Loucy (cell line): ENCODE results near the gene ADORA3.

Source experiments
- H2AFZ ChIP-seq: fragments of 200-600 bp; sonication (generic); 2 replicates; pipeline ENCODE4 v1.6.0; 2016; ENCODE audit warnings: antibody characterized with exemption, mild to moderate bottlenecking, low read length, moderate library complexity
- H3F3A ChIP-seq: fragments of 200-600 bp; 2 replicates; pipeline ENCODE4 v1.6.0; 2016; ENCODE audit warnings: antibody characterized with exemption, low read depth, mild to moderate bottlenecking
- H3K27me3 ChIP-seq: fragments of 200-600 bp; sonication (generic); 2 replicates; pipeline ENCODE4 v1.6.1; 2014; ENCODE audit warnings: low read length, mild to moderate bottlenecking; ENCODE audit not compliant: insufficient read depth, poor library complexity, severe bottlenecking
- H3K36me3 ChIP-seq: fragments of 200-600 bp; sonication (generic); 2 replicates; pipeline ENCODE4 v1.6.1; 2016; ENCODE audit warnings: low read length; ENCODE audit not compliant: insufficient read depth
- H3K4me1 ChIP-seq: fragments of 200-600 bp; sonication (generic); 2 replicates; pipeline ENCODE4 v1.5.1; 2014; ENCODE audit warnings: low read length, mild to moderate bottlenecking; ENCODE audit not compliant: insufficient read depth, poor library complexity, severe bottlenecking
- H3K4me2 ChIP-seq: fragments of 200-600 bp; sonication (generic); 2 replicates; pipeline ENCODE4 v1.6.0; 2014; ENCODE audit warnings: antibody characterized with exemption, low read length, low read depth, mild to moderate bottlenecking; ENCODE audit not compliant: poor library complexity, severe bottlenecking
- H3K4me3 ChIP-seq: fragments of 200-600 bp; sonication (generic); 2 replicates; pipeline ENCODE4 v1.5.1; 2014; ENCODE audit warnings: low read length, mild to moderate bottlenecking, mixed read lengths; ENCODE audit not compliant: poor library complexity, severe bottlenecking
- H3K79me2 ChIP-seq: fragments of 200-600 bp; sonication (generic); 2 replicates; pipeline ENCODE4 v1.6.1; 2014; ENCODE audit warnings: low read length; ENCODE audit not compliant: insufficient read depth
- H3K9ac ChIP-seq: fragments of 200-600 bp; sonication (generic); 2 replicates; pipeline ENCODE4 v1.6.0; 2014; ENCODE audit warnings: mild to moderate bottlenecking, low read depth, low read length, moderate library complexity; ENCODE audit not compliant: poor library complexity, severe bottlenecking
- H3K9me2 ChIP-seq: fragments of 200-600 bp; sonication (generic); replicated peaks from 2 replicates; pipeline ENCODE4 v1.6.1; 2016; ENCODE audit warnings: low read depth, low read length, mixed read lengths
- H3K9me3 ChIP-seq: fragments of 200-600 bp; sonication (generic); 2 replicates; pipeline ENCODE4 v1.6.1; 2014; ENCODE audit warnings: mild to moderate bottlenecking, antibody characterized with exemption, low read length, low read depth; ENCODE audit not compliant: insufficient read depth
- H4K20me1 ChIP-seq: fragments of 200-600 bp; sonication (generic); 2 replicates; pipeline ENCODE4 v1.6.0; 2014; ENCODE audit warnings: antibody characterized with exemption, low read length, mild to moderate bottlenecking; ENCODE audit not compliant: insufficient read depth, poor library complexity, severe bottlenecking
- CTCF ChIP-seq: fragments of 200-600 bp; sonication (generic); conservative IDR thresholded peaks from 2 replicates; pipeline ENCODE4 v1.5.1; 2014; ENCODE audit warnings: mild to moderate bottlenecking, antibody characterized with exemption, low read length
- EZH2phosphoT487 ChIP-seq: fragments of 200-600 bp; IDR thresholded peaks from 2 replicates; pipeline ENCODE4 v1.6.1; 2018; ENCODE audit warnings: antibody characterized with exemption, mild to moderate bottlenecking, moderate library complexity, borderline replicate concordance

ADORA3 gene

GRCh38 chr1:111475701-111476100, 27.7 kb downstream of the ADORA3 start:
- no peaks in the 10 kb centered on the region for H3K36me3 ChIP-seq
- TF ChIP-seq CTCF, result no peak
- H2AFZ ChIP-seq, result no peak overlapping the region
- peaks cover 10% of the 10 kb centered on the region; the same call in 1 of the 2 replicates for H3F3A ChIP-seq
- no peaks in the 10 kb centered on the region for H3K9me3 ChIP-seq
- no peaks in the 10 kb centered on the region for H3K9me2 ChIP-seq
- H3K9ac ChIP-seq, result peak overlapping the region; percentile 60
- no peaks in the 10 kb centered on the region for H4K20me1 ChIP-seq
- H3K4me1 ChIP-seq, result peaks cover 44% of the 10 kb centered on the region
- no peaks in the 10 kb centered on the region for H3K27me3 ChIP-seq
- peak overlapping the region; percentile 63 for H3K4me3 ChIP-seq
- peak overlapping the region; percentile 84 for H3K4me2 ChIP-seq
- H3K79me2 ChIP-seq, result no peaks in the 10 kb centered on the region

- no peak overlapping the region for H2AFZ ChIP-seq
- no peaks in the 10 kb centered on the region for H3K36me3 ChIP-seq
- H3F3A ChIP-seq, result peaks cover 12% of the 10 kb centered on the region; the same call in 1 of the 2 replicates
- no peaks in the 10 kb centered on the region for H3K9me3 ChIP-seq
- peaks cover 50% of the 10 kb centered on the region for H3K4me1 ChIP-seq
- H3K79me2 ChIP-seq, result no peaks in the 10 kb centered on the region
- no peaks in the 10 kb centered on the region for H3K9me2 ChIP-seq
- H3K4me3 ChIP-seq, result no peak overlapping the region
- no peak overlapping the region for H3K4me2 ChIP-seq
- H4K20me1 ChIP-seq, result no peaks in the 10 kb centered on the region
- no peaks in the 10 kb centered on the region for H3K27me3 ChIP-seq
- no peak for TF ChIP-seq EZH2phosphoT487
- TF ChIP-seq CTCF, result no peak
- no peak overlapping the region for H3K9ac ChIP-seq
Measured at GRCh38 chr1:111474521-111474920, 28.9 kb downstream of the ADORA3 start.

- Histone ChIP-seq H3K4me2 (no peak overlapping the region), H3K4me3 (no peak overlapping the region), H3K4me1 (peaks cover 50% of the 10 kb centered on the region), H3K9me3 (no peaks in the 10 kb centered on the region), H3K27me3 (no peaks in the 10 kb centered on the region), H3K79me2 (no peaks in the 10 kb centered on the region), H4K20me1 (no peaks in the 10 kb centered on the region), H2AFZ (no peak overlapping the region), H3K36me3 (no peaks in the 10 kb centered on the region), H3F3A (peaks cover 12% of the 10 kb centered on the region; the same call in 1 of the 2 replicates), H3K9me2 (no peaks in the 10 kb centered on the region), H3K9ac (no peak overlapping the region)
- TF ChIP-seq CTCF (no peak), EZH2phosphoT487 (no peak)
Measured at GRCh38 chr1:111474106-111474505, 29.3 kb downstream of the ADORA3 start.
